ENCODE results near the gene CDH20. TPM values are rescaled to one million over a fixed set of nuclear protein-coding genes. Genes with fewer than 3 reads are reported as not detected.

The CDH20 gene
- total and polyA plus RNA-seq, 5 donors from 2014 or later: 0.06 to 0.25 TPM; not detected in 3

DNA sequence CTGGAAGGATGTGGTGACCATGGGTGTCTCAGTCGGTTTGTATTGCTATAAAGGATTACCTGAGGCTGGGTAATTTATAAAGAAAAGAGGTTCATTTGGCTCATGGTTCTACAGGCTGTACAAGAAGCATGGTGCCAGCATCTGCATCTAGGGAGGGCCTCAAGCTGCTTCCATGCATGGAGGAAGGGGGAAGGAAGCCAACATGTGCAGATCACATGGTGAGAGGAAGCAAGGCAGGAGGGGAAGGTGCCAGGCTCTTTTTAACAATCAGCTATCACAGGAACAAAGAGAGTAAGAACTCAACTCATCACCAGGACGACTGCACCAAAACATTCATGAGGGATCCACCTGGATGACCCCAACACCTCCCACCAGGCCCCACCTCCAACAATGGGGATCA lies 209.4 kb downstream of the CDH20 start:
- DNase-seq: no peak
- Mint-ChIP-seq H3K4me3 (no peak overlapping the region), H3K27me3 (peaks cover 4% of the 10 kb centered on the region), H3K4me1 (no peaks in the 10 kb centered on the region), H3K36me3 (no peaks in the 10 kb centered on the region), H3K27ac (no peak overlapping the region), H3K9me3 (peaks cover 0 to 2% (median 0%) of the 10 kb centered on the region in 7 donors)
- H3K27ac ChIP-seq (ENCODE audit: insufficient read depth, low read length, poor library complexity, severe bottlenecking): no peak overlapping the region
- H3K4me1 ChIP-seq (ENCODE audit: control insufficient read depth, insufficient read depth, low read length, poor library complexity, severe bottlenecking): no peaks in the 10 kb centered on the region
- no peaks in the 10 kb centered on the region for H3K9me3 ChIP-seq (ENCODE audit: control insufficient read depth in 2 of 2, low read length in 2 of 2)
- H3K27me3 ChIP-seq (ENCODE audit: control insufficient read depth, insufficient read depth, low read length): no peaks in the 10 kb centered on the region
- H3K36me3 ChIP-seq (ENCODE audit: control insufficient read depth, insufficient read depth, low read length): no peaks in the 10 kb centered on the region
- H3K4me3 ChIP-seq (ENCODE audit: low read depth, low read length): no peak overlapping the region
- no peak for ATAC-seq (ENCODE audit: low read depth in 2 of 2)

DNA sequence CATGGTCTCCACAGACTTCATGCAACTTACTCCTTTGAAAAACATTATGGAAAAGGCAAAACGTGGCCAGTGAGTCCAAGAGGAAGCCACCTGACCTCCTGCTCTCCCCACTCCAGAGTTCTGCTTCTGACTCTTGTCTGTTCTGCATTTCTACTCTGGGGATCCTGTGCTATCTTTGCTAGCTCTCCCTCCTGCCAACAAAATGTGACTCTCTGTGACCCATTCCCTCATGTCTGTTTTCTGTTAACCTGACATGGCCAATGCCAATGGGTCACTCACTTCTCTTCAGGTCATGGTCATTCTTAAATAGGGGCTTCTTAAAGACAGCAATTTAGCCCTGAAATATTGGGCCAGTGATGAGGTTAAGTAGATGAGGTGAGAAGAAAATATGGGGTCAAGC lies 210.3 kb downstream of the CDH20 start:
- no peaks in the 10 kb centered on the region for H3K36me3 ChIP-seq (ENCODE audit: control insufficient read depth, insufficient read depth, low read length)
- H3K9me3 ChIP-seq (ENCODE audit: control insufficient read depth in 2 of 2, low read length in 2 of 2): no peaks in the 10 kb centered on the region
- H3K4me1 ChIP-seq (ENCODE audit: control insufficient read depth, insufficient read depth, low read length, poor library complexity, severe bottlenecking): no peaks in the 10 kb centered on the region
- no peaks in the 10 kb centered on the region for H3K4me1 Mint-ChIP-seq
- no peak for ATAC-seq (ENCODE audit: low read depth in 2 of 2)
- peaks cover 4% of the 10 kb centered on the region for H3K27me3 Mint-ChIP-seq
- no peaks in the 10 kb centered on the region for H3K27me3 ChIP-seq (ENCODE audit: control insufficient read depth, insufficient read depth, low read length)
- DNase-seq: no peak
- no peaks in the 10 kb centered on the region for H3K36me3 Mint-ChIP-seq
- peaks cover 0 to 2% (median 0%) of the 10 kb centered on the region in 7 donors for H3K9me3 Mint-ChIP-seq
- H3K27ac ChIP-seq (ENCODE audit: insufficient read depth, low read length, poor library complexity, severe bottlenecking): no peak overlapping the region
- H3K27ac Mint-ChIP-seq: no peak overlapping the region
- no peak overlapping the region for H3K4me3 Mint-ChIP-seq
- H3K4me3 ChIP-seq (ENCODE audit: low read depth, low read length): no peak overlapping the region

DNA sequence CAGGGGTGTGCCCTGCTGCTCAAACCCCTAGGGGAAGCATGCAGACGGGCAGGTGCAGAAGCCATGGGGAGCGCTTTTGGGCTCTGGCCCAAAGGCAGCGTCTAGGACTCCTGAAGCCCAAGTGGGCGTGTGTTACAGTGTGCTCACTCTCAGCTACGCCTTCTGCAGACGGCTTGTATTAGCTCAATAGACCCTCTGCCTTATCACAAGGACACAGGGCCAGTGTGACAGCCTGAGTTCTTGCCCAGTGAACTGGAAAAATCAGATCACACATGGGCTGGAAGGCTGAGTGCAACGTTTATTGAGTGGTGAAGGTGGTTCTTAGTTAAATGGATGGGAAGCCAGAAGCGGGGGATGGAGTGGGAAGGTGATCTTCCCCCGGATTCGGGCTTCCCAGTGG lies 210.9 kb downstream of the CDH20 start:
- Histone ChIP-seq H3K27ac (ENCODE audit: insufficient read depth, low read length, poor library complexity, severe bottlenecking) (no peak overlapping the region), H3K27me3 (ENCODE audit: control insufficient read depth, insufficient read depth, low read length) (no peaks in the 10 kb centered on the region), H3K4me3 (ENCODE audit: low read depth, low read length) (no peak overlapping the region), H3K9me3 (ENCODE audit: control insufficient read depth in 2 of 2, low read length in 2 of 2) (no peaks in the 10 kb centered on the region), H3K4me1 (ENCODE audit: control insufficient read depth, insufficient read depth, low read length, poor library complexity, severe bottlenecking) (no peaks in the 10 kb centered on the region), H3K36me3 (ENCODE audit: control insufficient read depth, insufficient read depth, low read length) (no peaks in the 10 kb centered on the region)
- Mint-ChIP-seq H3K4me3 (no peak overlapping the region), H3K27ac (no peak overlapping the region), H3K9me3 (peaks cover 0 to 2% (median 0%) of the 10 kb centered on the region in 7 donors), H3K27me3 (peaks cover 4% of the 10 kb centered on the region), H3K4me1 (no peaks in the 10 kb centered on the region), H3K36me3 (no peaks in the 10 kb centered on the region)
- DNase-seq (no peak), ATAC-seq (ENCODE audit: low read depth in 2 of 2) (no peak)

DNA sequence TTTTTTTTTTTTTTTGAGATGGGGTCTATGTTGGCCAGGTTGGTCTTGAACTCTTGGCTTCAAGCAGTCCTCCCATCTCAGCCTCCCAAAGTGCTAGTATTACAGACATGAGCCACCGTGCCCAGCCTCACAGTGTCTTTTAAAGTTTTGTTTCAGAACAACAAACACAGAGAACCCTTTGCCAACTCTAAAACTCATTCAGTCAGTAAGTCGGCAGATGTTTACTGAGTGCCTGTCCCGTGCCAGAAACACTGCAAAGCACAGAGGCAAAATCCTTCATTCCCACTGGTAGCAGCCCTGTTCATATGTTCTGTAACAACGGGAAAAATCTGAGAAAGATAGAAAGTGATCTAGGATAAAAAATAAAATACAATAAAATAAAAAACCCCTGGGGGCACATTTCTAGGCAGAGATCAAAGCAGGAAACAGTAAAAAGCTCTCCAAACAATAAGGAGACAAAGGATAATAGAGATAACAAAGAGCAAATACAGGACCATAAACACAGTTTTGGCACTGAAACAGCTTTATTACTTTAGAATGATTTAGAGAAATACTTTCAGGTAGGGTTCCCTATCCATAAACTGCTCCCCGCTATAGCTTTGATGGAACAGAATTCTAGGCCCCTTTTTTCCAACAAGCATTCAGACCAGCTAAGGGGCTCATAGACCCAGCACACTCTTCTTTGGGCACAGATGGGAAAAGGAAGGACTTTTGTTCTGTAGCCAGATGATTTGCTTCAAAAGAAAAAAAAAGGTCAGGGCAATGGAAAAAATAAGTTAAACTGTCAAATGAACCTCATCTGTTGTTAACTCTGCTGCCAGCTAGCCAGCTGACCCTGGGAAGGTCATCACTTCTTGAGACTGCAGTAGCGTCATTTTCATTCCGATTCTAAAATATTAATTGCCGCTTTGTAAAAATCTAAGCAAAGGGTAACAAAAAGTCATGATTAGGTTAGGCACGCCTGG lies 212.3 kb downstream of the CDH20 start:
- Histone ChIP-seq H3K27me3 (ENCODE audit: control insufficient read depth, insufficient read depth, low read length) (no peaks in the 10 kb centered on the region), H3K4me1 (ENCODE audit: control insufficient read depth, insufficient read depth, low read length, poor library complexity, severe bottlenecking) (no peaks in the 10 kb centered on the region), H3K4me3 (ENCODE audit: low read depth, low read length) (no peak overlapping the region), H3K9me3 (ENCODE audit: control insufficient read depth in 2 of 2, low read length in 2 of 2) (no peaks in the 10 kb centered on the region), H3K36me3 (ENCODE audit: control insufficient read depth, insufficient read depth, low read length) (no peaks in the 10 kb centered on the region), H3K27ac (ENCODE audit: insufficient read depth, low read length, poor library complexity, severe bottlenecking) (no peak overlapping the region)
- ATAC-seq (ENCODE audit: low read depth in 2 of 2) (no peak), DNase-seq (no peak)
- Mint-ChIP-seq H3K27ac (no peak overlapping the region), H3K27me3 (peaks cover 8% of the 10 kb centered on the region), H3K4me1 (no peaks in the 10 kb centered on the region), H3K36me3 (no peaks in the 10 kb centered on the region), H3K4me3 (no peak overlapping the region), H3K9me3 (peaks cover 0 to 4% (median 0%) of the 10 kb centered on the region in 7 donors)

DNA sequence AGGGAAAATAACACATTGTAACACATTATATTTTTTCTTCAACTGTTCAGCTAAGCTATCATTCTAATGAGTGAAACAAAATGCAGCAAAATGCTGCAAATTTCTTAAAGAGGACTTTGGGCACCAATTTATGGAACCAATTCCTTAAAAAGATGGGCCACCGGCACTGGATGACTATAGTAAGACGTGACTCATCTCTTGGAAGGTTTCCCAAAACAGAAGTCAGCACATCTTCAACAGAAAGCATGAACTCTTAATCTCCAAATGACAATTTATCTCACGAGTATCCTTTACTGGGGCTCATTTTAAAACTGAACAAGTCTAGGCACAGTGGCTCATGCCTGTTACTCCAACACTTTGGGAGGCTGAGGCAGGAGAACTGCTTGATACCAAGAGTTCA lies 213.4 kb downstream of the CDH20 start:
- H3K27ac ChIP-seq (ENCODE audit: insufficient read depth, low read length, poor library complexity, severe bottlenecking): no peak overlapping the region
- Mint-ChIP-seq H3K36me3 (no peaks in the 10 kb centered on the region), H3K27ac (no peak overlapping the region), H3K9me3 (peaks cover 0 to 4% (median 0%) of the 10 kb centered on the region in 7 donors), H3K4me1 (no peaks in the 10 kb centered on the region), H3K4me3 (no peak overlapping the region), H3K27me3 (peaks cover 8% of the 10 kb centered on the region)
- no peak overlapping the region for H3K4me3 ChIP-seq (ENCODE audit: low read depth, low read length)
- no peaks in the 10 kb centered on the region for H3K27me3 ChIP-seq (ENCODE audit: control insufficient read depth, insufficient read depth, low read length)
- ATAC-seq (ENCODE audit: low read depth in 2 of 2) (no peak), DNase-seq (no peak)
- H3K4me1 ChIP-seq (ENCODE audit: control insufficient read depth, insufficient read depth, low read length, poor library complexity, severe bottlenecking): no peaks in the 10 kb centered on the region
- no peaks in the 10 kb centered on the region for H3K9me3 ChIP-seq (ENCODE audit: control insufficient read depth in 2 of 2, low read length in 2 of 2)
- H3K36me3 ChIP-seq (ENCODE audit: control insufficient read depth, insufficient read depth, low read length): no peaks in the 10 kb centered on the region

DNA sequence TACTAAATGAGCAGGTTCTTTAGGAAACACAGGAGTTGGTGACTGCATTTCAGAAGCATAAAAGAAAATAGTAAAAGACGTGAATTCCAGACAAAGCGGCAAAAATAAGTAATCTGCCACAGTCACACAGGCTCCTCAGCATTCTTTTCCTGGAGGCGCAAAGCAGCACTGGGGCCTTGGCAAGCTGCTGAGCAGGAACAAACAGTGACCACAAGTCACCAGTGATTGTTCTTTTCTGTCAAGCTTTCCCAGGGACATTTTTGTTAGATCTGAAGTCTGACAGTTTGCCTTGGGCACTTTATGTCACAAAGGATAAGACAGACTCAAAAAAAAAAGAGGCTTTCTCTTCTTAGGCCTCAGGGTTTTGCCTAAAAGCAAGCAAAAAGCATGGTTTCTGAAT lies 216.2 kb downstream of the CDH20 start:
- Histone ChIP-seq H3K9me3 (ENCODE audit: control insufficient read depth in 2 of 2, low read length in 2 of 2) (no peaks in the 10 kb centered on the region), H3K4me3 (ENCODE audit: low read depth, low read length) (no peak overlapping the region), H3K36me3 (ENCODE audit: control insufficient read depth, insufficient read depth, low read length) (no peaks in the 10 kb centered on the region), H3K27ac (ENCODE audit: insufficient read depth, low read length, poor library complexity, severe bottlenecking) (no peak overlapping the region), H3K27me3 (ENCODE audit: control insufficient read depth, insufficient read depth, low read length) (no peaks in the 10 kb centered on the region), H3K4me1 (ENCODE audit: control insufficient read depth, insufficient read depth, low read length, poor library complexity, severe bottlenecking) (no peaks in the 10 kb centered on the region)
- no peak overlapping the region for H3K27ac Mint-ChIP-seq
- peaks cover 0 to 4% (median 2%) of the 10 kb centered on the region in 4 donors for H3K4me1 Mint-ChIP-seq
- DNase-seq: no peak
- H3K27me3 Mint-ChIP-seq: peaks cover 12% of the 10 kb centered on the region
- ATAC-seq (ENCODE audit: low read depth in 2 of 2): no peak
- H3K36me3 Mint-ChIP-seq: no peaks in the 10 kb centered on the region
- H3K9me3 Mint-ChIP-seq: peaks cover 0 to 3% (median 0%) of the 10 kb centered on the region in 7 donors
- H3K4me3 Mint-ChIP-seq: no peak overlapping the region

DNA sequence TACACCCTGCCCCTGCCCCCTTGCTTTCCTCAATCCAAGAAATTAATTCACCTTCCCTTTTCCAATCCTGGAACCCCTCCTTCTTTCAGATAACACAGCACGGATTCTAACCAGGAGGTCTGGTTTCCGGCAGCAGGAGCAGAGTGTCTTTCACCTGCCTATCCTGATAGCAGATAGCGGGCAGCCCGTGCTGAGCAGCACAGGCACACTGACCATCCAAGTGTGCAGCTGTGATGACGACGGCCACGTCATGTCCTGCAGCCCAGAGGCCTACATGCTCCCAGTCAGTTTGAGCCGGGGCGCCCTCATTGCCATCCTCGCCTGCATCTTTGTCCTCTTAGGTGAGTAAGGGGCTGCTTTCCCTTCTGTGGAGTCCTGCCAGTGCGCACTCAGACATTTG lies 216.7 kb downstream of the CDH20 start:
- H3K36me3 Mint-ChIP-seq: no peaks in the 10 kb centered on the region
- Histone ChIP-seq H3K27me3 (ENCODE audit: control insufficient read depth, insufficient read depth, low read length) (no peaks in the 10 kb centered on the region), H3K36me3 (ENCODE audit: control insufficient read depth, insufficient read depth, low read length) (no peaks in the 10 kb centered on the region), H3K27ac (ENCODE audit: insufficient read depth, low read length, poor library complexity, severe bottlenecking) (no peak overlapping the region), H3K4me1 (ENCODE audit: control insufficient read depth, insufficient read depth, low read length, poor library complexity, severe bottlenecking) (no peaks in the 10 kb centered on the region), H3K9me3 (ENCODE audit: control insufficient read depth in 2 of 2, low read length in 2 of 2) (no peaks in the 10 kb centered on the region), H3K4me3 (ENCODE audit: low read depth, low read length) (no peak overlapping the region)
- H3K4me3 Mint-ChIP-seq: no peak overlapping the region
- peaks cover 12% of the 10 kb centered on the region for H3K27me3 Mint-ChIP-seq
- DNase-seq (no peak), ATAC-seq (ENCODE audit: low read depth in 2 of 2) (no peak)
- no peak overlapping the region for H3K27ac Mint-ChIP-seq
- H3K9me3 Mint-ChIP-seq: peaks cover 0 to 3% (median 0%) of the 10 kb centered on the region in 7 donors
- peaks cover 0 to 4% (median 3%) of the 10 kb centered on the region in 4 donors for H3K4me1 Mint-ChIP-seq

DNA sequence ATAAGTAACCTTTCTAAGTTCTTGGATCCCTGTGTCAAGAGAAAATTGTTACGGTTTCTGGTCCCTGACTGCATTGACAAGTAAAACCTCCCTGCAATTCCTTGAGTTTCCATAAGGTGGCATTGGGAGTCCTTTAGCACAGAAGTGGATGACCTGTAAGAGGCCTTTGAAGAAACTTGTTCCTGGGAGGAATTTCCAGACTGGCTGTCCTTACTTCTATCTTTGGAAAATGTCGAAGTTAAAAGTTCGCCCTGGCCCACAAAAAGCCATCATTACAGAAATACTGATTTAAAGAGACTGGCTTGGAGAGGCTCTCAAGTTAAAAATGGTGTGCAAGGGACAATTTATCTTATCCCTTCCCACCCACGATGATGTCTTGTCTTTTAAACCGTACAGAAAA lies 218.4 kb downstream of the CDH20 start:
- no peak for ATAC-seq (ENCODE audit: low read depth in 2 of 2)
- Mint-ChIP-seq H3K9me3 (peaks cover 0 to 3% (median 0%) of the 10 kb centered on the region in 7 donors), H3K4me1 (peaks cover 0 to 5% (median 3%) of the 10 kb centered on the region in 4 donors), H3K27ac (no peak overlapping the region), H3K4me3 (no peak overlapping the region), H3K36me3 (no peaks in the 10 kb centered on the region), H3K27me3 (peaks cover 8% of the 10 kb centered on the region)
- Histone ChIP-seq H3K4me1 (ENCODE audit: control insufficient read depth, insufficient read depth, low read length, poor library complexity, severe bottlenecking) (no peaks in the 10 kb centered on the region), H3K27ac (ENCODE audit: insufficient read depth, low read length, poor library complexity, severe bottlenecking) (no peak overlapping the region), H3K27me3 (ENCODE audit: control insufficient read depth, insufficient read depth, low read length) (no peaks in the 10 kb centered on the region), H3K36me3 (ENCODE audit: control insufficient read depth, insufficient read depth, low read length) (no peaks in the 10 kb centered on the region), H3K4me3 (ENCODE audit: low read depth, low read length) (no peak overlapping the region), H3K9me3 (ENCODE audit: control insufficient read depth in 2 of 2, low read length in 2 of 2) (no peaks in the 10 kb centered on the region)
- peak in 2 of 3 donors; percentile 19 to 52 for DNase-seq
